GM23248 (cell line): ENCODE results near the gene KRT13.

Experiments
- EZH2 ChIP-seq: fragments of 200-600 bp; sonication (generic); IDR thresholded peaks from 2 replicates; pipeline ENCODE4 v1.6.1; 2018; ENCODE audit warnings: antibody characterized with exemption, mild to moderate bottlenecking; ENCODE audit not compliant: insufficient read depth, poor library complexity, severe bottlenecking
- EZH2phosphoT487 ChIP-seq: fragments of 200-600 bp; sonication (generic); IDR thresholded peaks from 2 replicates; pipeline ENCODE4 v1.6.1; 2018; ENCODE audit warnings: antibody characterized with exemption, moderate library complexity, mild to moderate bottlenecking, low read depth; ENCODE audit not compliant: insufficient read depth

GRCh38 chr17:41537990-41538389 is 32.6 kb upstream of the KRT13 start:
- TF ChIP-seq EZH2: no peak
- TF ChIP-seq EZH2phosphoT487: no peak
